Stimulated activated CD8-positive, alpha-beta memory T cell treated with anti-CD3 and anti-CD28 coated beads, Interleukin-7, amount 100 ng/mL, for 48 hours (primary cell): Measurements from ENCODE around the gene SPEF2.

Source experiments
- DNase-seq, 2 donors: peaks; one replicate each; pipeline ENCODE4 v3.0.0-alpha.2; 2020; ENCODE audit warnings: low read depth in 1 of 2; ENCODE audit errors: extremely low read depth in 1 of 2

Gene SPEF2, protein sequence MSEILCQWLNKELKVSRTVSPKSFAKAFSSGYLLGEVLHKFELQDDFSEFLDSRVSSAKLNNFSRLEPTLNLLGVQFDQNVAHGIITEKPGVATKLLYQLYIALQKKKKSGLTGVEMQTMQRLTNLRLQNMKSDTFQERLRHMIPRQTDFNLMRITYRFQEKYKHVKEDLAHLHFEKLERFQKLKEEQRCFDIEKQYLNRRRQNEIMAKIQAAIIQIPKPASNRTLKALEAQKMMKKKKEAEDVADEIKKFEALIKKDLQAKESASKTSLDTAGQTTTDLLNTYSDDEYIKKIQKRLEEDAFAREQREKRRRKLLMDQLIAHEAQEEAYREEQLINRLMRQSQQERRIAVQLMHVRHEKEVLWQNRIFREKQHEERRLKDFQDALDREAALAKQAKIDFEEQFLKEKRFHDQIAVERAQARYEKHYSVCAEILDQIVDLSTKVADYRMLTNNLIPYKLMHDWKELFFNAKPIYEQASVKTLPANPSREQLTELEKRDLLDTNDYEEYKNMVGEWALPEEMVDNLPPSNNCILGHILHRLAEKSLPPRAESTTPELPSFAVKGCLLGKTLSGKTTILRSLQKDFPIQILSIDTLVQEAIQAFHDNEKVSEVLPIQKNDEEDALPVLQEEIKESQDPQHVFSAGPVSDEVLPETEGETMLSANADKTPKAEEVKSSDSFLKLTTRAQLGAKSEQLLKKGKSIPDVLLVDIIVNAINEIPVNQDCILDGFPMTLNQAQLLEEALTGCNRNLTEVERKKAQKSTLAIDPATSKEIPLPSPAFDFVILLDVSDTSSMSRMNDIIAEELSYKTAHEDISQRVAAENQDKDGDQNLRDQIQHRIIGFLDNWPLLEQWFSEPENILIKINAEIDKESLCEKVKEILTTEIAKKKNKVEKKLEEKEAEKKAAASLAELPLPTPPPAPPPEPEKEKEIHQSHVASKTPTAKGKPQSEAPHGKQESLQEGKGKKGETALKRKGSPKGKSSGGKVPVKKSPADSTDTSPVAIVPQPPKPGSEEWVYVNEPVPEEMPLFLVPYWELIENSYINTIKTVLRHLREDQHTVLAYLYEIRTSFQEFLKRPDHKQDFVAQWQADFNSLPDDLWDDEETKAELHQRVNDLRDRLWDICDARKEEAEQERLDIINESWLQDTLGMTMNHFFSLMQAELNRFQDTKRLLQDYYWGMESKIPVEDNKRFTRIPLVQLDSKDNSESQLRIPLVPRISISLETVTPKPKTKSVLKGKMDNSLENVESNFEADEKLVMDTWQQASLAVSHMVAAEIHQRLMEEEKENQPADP (N-terminal part only)

DNA sequence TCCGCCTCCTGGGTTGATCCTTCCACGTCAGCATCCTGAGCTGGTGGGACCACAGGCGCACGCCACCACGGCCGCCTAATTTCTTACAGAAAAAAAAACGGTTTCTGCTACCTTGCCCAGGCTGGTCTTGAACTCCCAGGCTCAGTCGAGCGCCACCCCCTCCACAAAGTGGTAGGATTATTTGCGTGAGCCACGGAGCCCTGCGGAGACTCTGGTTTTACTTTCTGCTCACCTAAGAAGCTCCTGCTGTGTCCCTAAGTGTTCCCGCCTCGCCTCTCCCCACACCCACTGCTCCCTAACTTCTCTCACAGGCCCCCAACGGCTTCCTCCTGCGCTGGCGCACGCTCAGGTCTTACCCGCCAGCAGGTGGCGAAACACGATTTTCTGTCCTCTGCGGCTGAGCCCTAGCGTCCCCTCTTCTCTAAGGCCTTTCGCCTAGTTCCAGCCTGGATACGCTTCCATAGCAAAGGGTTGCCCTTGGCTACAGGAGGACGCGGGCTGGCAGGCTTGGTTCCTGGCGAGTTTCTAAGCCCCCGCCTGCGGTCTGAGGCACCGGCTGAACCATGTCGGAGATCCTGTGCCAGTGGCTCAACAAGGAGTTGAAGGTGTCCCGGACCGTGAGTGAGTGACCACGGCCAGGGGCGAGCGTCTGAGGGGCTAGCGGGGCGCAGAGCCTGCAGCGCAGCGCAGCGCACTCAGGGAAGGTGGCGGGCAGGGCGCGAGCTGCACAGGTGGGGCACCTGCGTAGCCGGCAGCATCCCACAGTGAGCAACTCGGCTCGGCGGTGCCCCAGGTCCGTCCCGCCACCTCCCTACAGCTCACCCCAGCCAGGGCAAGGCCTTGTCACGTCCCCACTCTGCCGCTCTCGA lies at the start of gene SPEF2:
SPEF2 (plus strand) TSS at position 429 of the 869 bp plus-strand sequence; CDS start at position 564, 135 bp downstream.
- DNase-seq = peak; percentile 72 to 77

DNA sequence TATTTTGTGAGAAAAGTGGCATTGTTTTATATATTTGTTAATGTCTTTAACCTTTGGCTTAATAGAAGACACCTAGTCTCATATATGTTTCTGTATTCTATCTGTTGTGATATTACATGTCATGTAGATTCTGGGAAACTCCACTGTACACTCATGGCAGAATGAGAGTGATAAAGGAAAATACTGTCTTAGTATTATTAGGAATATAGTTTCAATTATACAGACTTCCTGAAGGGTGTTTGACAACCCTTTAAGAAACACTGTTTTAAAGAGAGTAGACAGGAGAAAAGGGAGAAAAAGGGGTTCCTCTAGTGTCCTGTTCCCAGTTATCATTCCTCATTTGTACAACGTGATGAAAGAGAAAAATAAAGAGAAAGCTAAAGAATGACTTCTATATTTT lies 42.1 kb upstream of the SPEF2 start:
- DNase-seq = no peak

DNA sequence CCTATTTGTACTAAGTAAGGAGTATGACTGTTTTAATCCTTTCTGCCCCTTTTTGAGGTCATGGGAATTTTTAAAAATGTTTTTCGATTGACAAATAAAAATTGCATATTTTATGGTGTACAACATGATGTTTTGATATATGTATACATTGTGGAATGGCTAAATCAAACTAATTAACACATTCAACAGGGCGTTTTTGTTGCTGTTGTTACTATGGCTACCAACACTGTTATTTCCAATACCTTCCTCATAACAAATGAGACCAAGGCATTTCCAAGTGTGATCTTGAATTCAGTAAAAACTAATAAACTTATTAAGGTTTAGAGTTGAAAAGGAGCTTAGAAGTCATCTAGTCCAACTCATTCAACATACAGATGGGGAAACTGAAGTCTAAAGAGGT lies 30.2 kb upstream of the SPEF2 start:
- DNase-seq = no peak

DNA sequence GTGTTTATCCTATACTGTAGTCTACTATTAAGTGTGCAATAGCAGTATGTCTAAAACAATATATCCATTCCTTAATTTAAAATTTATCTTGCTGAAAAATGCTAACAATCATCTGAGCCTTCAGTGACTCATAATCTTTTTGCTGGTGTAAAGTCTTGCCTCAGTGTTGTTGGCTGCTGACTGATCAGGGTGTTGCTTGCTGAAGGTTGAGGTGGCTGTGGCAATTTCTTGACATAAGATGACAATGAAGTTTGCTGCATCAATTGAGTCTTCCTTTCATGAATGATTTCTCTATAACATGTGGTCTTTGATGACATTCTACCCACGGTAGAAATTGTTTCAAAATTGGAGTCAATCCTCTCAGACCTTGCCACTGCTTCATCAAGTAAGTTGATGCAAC lies 24.3 kb upstream of the SPEF2 start:
- DNase-seq = no peak

DNA sequence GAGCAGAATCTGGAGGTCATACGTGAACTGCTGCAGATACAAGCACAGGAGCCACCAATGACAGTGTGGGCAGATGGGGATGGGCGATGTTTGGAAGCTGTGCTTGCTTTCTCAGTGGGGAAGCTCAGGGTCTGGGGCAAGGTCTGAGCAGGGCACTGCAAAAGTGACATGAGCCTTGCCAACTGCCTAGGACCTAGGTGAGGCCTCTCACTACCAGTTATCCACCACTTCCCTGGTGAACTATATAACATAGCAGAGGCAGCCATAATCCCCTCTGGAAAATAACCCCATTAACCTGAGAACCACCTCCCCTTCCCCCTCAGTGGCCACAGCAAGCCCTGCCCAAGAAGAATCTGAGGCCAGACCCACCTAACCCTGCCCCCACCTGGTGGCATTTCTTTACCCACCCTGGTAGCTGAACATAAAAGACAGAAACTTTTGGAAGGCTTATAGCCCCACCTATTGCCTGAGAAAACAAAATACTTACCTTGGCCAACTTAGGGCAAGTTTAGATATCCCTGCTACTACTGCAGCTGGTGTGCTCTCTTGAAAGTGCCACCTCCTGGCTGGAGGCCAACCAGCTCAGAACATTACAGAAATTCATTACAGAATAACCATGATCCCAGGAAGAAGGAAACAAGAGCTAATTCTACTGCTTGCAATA lies 18.8 kb upstream of the SPEF2 start:
- DNase-seq = no peak

DNA sequence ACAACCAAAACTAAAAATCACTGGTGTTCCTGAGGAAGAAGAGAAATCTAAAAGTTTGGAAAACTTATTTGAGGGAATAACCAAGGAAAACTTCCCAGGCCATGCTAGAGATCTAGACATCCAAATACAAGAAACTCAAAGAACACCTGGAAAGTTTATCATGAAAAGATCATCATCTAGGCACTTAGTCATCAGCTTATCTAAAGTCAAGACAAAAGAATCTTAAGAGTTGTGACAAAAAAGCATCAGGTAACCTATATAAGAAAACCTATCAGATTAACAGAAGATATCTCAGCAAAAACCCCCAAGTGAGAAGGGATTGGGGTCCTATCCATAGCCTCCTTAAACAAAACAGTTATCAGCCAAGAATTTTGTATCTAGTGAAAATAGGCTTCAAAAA lies 17.1 kb upstream of the SPEF2 start:
- DNase-seq = no peak

DNA sequence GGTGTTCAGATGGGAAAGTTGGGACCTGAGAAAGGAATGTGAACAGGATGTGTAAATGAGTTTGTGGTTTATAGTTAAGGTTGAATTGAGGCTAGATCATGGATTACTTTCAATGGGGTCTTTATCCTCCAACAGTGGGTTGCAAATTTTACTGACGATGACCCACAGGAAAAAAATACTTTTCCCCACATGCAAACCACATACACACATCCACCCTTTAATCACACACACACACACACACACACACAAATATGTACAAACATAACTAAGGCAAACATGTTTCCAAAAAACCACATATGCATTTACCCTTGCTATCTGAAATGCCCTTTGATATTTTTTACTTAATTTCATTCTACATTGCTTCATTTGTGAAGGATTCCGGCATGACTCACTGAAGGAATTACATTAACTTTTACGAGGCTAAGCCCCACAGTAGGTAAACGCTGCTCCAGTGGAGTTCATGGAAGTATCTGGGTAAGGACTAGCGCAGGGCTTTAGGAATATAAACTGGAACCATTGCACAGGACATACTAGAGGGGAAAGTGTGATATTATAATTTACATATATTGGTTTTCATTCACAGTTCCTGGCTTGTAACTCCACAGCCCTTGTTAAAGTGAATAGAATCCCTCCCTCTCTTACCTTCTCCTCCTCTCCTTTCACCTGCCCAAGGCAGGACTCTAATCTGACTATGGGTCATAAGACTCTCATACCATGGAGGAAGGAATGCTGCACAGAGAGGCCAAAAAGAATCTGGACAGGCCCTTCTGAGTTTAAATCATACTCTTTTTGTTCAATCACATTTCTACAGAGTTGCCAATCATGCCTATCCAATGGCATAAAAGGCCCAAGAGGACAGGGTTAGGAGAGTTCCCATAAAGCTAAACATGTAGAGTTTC lies 8.5 kb upstream of the SPEF2 start:
- DNase-seq = no peak

DNA sequence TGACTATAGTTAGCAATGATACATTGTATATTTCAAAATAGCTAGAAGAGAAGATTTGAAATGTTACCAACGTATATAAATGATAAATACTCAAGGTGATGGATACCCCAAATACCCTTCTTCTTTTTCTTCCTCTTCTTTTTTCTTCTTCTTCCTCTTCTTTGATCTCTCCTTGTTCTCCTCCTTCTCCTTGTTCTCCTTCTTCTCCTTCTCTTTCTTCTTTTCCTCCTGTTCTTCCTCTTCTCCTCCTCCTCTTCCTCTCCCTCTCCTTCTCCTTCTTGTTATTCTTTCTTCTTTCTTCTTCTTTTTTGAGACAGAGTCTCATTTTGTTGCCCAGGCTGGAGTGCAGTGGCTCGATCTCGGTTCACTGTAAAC lies 616 bp upstream of the SPEF2 start:
- DNase-seq = no peak

DNA sequence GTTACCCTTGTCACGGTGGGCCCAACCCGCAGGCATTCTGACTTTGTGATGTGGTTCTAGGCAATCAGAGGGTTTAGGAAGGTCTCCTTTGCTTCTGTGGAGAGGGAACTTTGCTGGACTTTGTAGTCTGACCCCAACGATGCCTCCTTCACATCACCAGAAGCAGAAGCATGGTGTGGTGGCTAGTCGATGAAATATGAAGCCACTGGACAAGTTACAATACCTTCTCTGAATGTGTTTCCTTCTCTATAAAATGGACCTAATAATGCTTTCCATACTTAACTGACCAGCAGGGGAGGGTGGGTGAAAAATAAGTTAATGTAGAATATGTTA lies 607 bp downstream of the SPEF2 start:
- no peak for DNase-seq

DNA sequence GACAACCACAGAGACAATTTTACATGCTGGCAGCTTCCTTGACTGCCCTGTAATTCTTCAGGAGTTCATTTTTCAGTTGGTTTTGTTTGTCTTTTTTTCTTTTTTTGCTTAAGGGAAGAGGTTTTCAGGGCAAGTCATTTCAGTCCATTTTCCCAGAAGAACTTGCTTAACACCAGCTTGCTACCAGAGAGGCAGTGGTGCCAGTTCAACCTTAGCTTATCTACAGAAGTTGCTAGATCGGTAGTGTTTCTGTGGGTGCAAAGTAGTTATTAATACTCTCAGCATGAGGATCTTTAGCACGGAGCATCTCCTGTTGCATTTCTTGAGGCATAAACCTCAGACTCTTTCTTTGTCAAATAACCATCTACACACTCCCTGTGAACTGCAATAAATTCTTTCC lies 1.1 kb downstream of the SPEF2 start:
- DNase-seq = no peak

DNA sequence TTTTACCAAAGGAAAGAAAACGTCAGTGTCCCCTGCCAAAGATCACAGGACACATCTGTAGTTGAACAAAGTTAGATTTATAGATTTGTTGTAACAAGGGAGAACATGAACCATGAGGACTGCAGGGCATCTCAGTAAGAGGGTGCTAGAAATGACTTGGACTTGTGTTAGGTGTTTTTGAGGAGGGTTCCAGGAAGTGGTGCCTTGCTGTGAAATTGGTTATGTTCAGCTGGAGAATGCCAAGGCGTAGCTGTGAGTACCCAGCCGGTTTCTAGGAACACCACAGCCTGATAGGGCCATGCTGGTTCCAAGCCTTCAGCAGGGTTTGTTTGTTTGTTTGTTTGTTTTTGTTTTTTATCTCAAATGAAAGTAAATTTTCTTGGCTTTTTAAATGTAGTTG lies 5.3 kb downstream of the SPEF2 start:
- DNase-seq = peak in 1 of 2 donors; percentile 1

DNA sequence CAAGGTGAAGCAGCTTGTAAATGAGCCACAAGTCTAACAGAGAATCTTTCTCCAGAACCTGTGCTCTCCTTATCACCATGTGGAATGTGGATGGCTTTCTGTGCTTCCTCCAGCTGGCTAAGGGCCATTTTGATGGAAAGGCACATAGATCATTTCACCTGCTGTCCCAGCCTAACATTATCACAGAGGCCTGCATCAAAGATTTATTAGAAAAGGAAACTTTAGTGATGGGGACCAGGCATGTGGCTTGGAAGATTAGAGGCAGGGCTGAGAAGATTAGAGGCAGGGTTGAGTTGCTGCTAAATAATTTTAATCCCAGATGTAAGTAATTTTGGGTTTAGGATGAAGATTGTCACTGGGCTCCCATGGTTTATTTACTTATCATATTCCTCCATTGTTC lies 6.3 kb downstream of the SPEF2 start:
- no peak for DNase-seq

DNA sequence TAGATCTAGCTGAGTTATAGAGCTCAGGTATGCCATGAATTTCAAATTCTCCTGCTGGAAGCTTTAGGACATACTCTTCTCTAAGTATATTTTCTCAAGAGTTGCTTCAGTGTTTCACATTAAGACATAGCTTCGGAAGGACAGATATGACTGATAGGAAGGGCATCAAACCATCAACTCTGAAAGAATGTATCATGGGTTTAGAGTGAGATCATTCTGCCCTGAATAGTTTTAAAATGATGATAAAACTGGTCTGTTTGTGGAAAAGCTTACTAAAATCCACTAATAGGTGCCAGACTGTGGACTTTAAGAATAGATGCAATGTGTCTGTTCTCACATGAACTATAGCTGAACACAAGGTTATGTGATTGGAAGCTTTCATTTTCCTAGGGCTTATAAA lies 8.4 kb downstream of the SPEF2 start:
- DNase-seq = no peak

DNA sequence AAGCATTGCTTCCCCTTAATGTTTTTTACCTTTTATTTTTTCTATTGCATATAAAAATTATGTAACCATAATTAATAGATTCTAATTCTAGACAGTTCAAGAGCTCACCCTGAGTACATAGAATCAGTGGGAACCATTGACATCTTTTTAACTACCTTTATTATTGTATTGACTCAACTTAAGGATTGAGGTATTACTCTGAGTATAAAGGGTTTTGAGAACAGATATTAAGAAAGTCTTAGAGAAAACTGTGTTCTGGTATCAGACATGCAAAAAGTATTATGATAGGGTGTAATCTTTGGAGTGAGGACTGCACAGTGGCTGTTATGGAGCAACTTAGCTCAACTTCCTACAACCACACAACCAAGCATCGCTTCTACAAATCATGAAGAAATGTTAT lies 8.9 kb downstream of the SPEF2 start:
- DNase-seq = no peak

DNA sequence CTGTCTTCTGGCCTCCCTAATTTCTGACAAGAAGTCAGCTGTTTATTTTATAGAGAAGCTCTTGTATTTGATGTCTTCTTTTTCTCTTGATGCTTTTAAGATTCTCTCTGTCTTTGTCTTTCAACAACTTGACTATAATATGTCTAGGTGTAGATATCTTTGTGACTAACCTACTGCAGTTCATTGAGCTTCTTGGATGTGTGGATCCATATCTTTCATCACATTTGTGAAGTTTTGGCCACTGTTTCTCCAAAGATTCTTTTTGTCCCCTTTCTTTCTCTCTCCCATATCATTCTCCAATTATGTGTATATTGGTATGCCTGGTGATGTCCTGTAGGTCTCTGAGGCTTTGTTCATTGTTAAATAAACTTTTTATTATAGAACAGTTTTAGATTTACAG lies 16.7 kb downstream of the SPEF2 start:
- DNase-seq = no peak

DNA sequence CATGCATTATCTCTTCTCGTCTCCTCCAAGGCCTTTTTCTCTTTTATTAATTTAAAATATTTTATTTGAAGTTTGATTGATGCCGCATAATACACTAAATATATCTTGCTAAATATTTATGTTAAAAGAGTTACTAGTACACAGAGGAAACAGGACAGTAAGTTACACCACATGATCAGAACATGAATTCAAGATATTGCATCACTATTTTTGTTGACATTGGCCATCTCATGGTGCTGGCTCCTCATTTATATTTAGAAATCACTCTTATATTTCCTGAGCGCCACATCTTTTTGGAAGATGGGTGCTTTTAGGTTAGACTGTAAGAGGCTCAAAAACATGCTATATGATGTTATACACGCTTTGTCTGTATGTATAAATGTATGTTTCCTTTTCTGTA lies 23.0 kb downstream of the SPEF2 start:
- DNase-seq = no peak

DNA sequence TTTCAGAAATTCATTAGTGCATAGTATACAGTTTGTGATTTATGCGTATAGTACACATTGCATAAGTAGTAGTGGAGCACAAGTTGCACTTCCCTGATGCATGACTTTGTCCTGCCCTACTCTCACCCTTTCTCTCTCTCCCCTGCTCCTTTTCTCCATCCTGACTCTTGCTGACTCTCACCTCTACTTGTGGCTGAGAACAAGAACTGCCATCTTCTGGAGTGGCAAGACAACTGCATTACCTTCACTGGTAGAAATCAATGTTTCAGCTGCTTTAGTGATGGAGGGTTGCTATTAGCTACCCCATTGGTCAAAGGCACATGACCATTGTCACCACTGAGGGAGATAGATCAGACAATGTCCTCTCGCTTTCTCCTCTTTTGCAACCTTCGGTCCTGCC lies 26.9 kb downstream of the SPEF2 start:
- no peak for DNase-seq

DNA sequence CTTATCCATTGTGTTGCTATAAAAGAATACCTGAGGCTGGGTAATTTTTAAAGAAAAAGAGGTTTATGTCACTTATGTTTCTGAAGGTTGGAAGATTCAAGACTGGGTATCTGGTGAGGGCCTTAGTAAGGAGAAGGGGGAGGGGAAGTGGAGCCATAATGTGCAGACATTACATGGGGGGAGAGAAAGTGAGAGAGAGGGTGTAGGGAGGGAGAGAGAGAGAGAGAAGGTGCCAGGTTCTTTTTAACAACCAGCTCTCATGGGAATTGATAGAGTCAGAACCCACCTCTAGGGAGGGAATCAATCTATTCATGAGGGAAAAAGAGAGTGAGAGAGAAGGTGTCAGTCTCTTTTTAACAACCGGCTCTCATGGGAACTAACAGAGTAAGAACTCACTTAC lies 29.5 kb downstream of the SPEF2 start:
- no peak for DNase-seq

DNA sequence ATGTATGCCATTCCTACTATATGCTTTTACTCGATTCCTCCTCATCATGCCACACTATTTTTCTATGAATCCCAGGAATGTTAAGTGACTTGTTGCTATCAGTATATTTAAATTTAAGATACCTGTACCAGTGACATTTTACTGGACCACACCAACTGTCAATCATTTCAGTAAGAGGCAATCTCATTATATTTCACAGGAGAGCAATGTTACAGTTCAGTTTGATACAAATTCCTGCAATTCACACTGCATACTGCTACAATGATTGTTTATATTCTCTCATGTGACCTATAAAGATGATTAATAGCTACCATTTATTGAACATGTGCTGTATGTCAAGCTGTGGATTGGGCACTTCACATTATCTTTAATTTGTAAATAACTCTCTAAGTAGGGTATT lies 30.0 kb downstream of the SPEF2 start:
- no peak for DNase-seq
